ENCODE data around the gene YWHAG.
"Not testable (repeated sequence)": the region's sequence is repeated elsewhere in the genome, so short reads cannot be mapped to it uniquely, and the experiment has no call there.

Gene YWHAG

GRCh38 chr7:76358481-76359110, at the start of gene YWHAG:
YWHAG (minus strand) TSS chr7:76358991; CDS start chr7:76358808, 183 bp downstream.
- DNase-seq (ENCODE audit: low spot score), result peak; percentile 97

GRCh38 chr7:76408121-76408560, 49.4 kb upstream of the YWHAG start:
- no peak for DNase-seq (ENCODE audit: low spot score)

- DNase-seq (ENCODE audit: low spot score), result no peak
These were observed 48.9 kb upstream of the YWHAG start for GRCh38 chr7:76407718-76408117.

GRCh38 chr7:76405738-76406137, 46.9 kb upstream of the YWHAG start:
- no peak for DNase-seq (ENCODE audit: low spot score)

GRCh38 chr7:76403780-76404494, 45.1 kb upstream of the YWHAG start:
- no peak for DNase-seq (ENCODE audit: low spot score)

GRCh38 chr7:76403097-76403496, 44.3 kb upstream of the YWHAG start:
- not testable (repeated sequence) for DNase-seq (ENCODE audit: low spot score)

- no peak for DNase-seq (ENCODE audit: low spot score)
These were observed 41.5 kb upstream of the YWHAG start for GRCh38 chr7:76400248-76400647.

GRCh38 chr7:76397409-76398183, 38.8 kb upstream of the YWHAG start:
- DNase-seq (ENCODE audit: low spot score), result peak; percentile 77

GRCh38 chr7:76396864-76397263, 38.1 kb upstream of the YWHAG start:
- no peak for DNase-seq (ENCODE audit: low spot score)

GRCh38 chr7:76395965-76396726, 37.4 kb upstream of the YWHAG start:
- no peak for DNase-seq (ENCODE audit: low spot score)

- not testable (repeated sequence) for DNase-seq (ENCODE audit: low spot score)
These were observed 36.8 kb upstream of the YWHAG start for GRCh38 chr7:76395605-76395964.

- DNase-seq (ENCODE audit: low spot score), result no peak
These were observed 36.2 kb upstream of the YWHAG start for GRCh38 chr7:76394957-76395356.

GRCh38 chr7:76393116-76394031, 34.6 kb upstream of the YWHAG start:
- peak; percentile 89 for DNase-seq (ENCODE audit: low spot score)

GRCh38 chr7:76392531-76393115, 33.8 kb upstream of the YWHAG start:
- no peak for DNase-seq (ENCODE audit: low spot score)

GRCh38 chr7:76390092-76390491, 31.3 kb upstream of the YWHAG start:
- DNase-seq (ENCODE audit: low spot score), result no peak

GRCh38 chr7:76387789-76388188, 29.0 kb upstream of the YWHAG start:
- not testable (repeated sequence) for DNase-seq (ENCODE audit: low spot score)

GRCh38 chr7:76386691-76387260, 28.0 kb upstream of the YWHAG start:
- no peak for DNase-seq (ENCODE audit: low spot score)

- DNase-seq (ENCODE audit: low spot score), result no peak
These were observed 24.5 kb upstream of the YWHAG start for GRCh38 chr7:76383089-76383944.

GRCh38 chr7:76381814-76382213, 23.0 kb upstream of the YWHAG start:
- DNase-seq (ENCODE audit: low spot score), result no peak

GRCh38 chr7:76380623-76380966, 21.8 kb upstream of the YWHAG start:
- DNase-seq (ENCODE audit: low spot score), result no peak
